ENCODE results near the gene KIAA0408.
"Not testable (repeated sequence)": the region's sequence is repeated elsewhere in the genome, so short reads cannot be mapped to it uniquely, and the experiment has no call there.

Gene KIAA0408

DNA sequence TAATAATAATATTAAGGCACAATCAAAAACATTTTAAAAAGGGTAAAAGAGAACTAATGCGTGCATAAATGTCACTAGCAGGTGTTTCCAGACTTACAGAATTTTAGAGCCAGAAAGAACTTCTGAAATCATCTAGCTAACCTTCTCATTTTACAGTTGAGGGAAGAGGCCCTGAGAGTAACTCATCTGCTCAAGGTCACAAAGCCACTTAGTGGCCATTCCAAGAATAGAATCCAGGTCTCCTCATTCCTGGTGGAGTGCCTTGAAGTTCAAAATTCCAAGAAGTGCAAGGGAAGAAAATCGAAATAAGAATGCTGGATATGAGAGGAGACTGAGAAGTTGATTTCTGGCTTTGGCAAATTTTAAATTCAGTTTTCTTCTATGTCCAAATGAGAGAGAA, 3.2 kb upstream of the KIAA0408 start:
- no peak for DNase-seq

DNA sequence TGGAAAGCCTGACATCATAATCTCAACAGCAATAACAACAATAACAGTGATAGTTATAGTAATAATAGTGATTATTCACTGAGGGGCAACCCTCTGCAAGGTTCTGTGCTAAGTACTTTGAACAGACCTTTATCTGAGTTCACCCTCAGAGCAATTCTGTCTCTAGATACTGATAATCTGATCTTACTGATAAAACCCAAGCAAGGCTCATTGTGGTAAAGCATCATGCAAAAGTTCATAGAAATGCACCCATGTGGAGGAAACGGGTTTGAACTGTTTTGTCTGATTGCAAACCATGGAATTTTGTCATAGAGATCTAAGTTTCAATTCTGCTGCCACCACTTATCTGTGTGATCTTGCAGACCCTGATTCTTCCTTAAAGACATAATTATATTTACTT, 1.3 kb upstream of the KIAA0408 start:
- no peak for DNase-seq

DNA sequence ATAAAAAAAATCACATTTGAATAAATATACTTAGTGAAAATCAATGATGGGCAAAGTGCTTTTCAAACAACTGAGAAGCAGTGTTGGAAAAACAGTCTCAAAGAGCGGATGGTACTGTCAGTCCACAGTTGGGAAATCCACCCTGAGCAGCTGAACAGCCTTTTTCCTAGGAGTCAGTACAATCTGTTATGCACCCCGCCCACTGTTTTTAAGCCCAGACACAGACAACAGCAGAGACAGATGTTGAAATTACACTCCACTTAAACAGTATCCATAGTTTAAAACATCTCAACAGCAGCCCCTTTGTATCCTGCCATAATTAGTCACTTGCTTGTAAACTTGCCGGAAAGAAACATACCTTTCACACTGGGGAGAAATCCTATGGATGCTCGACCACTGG, 372 bp downstream of the KIAA0408 start:
- peak; percentile 29 to 41 (median 31) for DNase-seq

DNA sequence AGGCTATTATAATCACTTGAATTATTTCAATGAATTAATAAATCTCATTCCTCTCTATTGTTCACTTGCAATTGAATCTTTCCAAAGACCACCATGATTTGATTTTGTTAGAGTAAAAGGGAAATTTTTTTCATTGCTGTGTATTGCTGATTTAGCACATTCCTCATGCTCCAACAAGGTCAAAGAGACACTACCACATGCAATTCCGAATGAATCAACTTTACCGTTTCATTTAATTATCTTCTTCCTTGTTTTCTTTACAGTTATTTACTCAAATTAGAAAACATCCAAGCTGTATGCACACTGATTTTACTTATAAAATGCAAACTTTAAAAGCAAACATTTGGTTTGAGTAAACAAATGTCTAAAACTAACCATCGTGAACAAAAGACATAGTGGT, 967 bp downstream of the KIAA0408 start:
- DNase-seq, result no peak

DNA sequence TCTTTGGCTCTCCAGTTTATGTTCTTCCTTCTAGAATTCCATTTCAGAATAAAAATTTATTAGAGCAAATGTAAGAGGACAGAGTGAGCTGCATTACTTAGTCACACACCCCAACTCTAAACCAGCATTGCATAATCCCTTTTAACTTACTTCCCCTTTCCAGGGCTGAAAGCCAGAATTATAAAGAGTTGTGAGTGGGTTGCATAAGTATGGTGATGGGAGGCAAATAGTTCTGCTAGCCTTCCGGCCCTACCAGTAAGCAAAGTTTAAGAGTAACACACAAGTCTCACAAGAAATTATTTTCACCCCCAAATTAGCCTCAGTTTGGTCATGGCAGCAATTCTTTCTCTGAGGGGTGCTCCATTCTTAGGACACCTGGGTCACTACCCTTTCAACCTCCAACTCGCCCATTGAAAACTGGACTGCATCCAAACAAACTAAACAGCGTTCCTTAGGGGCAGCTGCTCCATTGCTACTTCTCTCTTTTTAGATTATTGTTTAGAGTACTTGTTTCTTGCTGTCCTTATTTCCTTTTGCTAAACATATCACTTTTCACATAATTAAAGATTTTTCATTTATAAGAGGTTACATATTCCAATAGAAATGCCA, 1.6 kb downstream of the KIAA0408 start:
- DNase-seq, result peak; percentile 82 to 94 (median 93)

DNA sequence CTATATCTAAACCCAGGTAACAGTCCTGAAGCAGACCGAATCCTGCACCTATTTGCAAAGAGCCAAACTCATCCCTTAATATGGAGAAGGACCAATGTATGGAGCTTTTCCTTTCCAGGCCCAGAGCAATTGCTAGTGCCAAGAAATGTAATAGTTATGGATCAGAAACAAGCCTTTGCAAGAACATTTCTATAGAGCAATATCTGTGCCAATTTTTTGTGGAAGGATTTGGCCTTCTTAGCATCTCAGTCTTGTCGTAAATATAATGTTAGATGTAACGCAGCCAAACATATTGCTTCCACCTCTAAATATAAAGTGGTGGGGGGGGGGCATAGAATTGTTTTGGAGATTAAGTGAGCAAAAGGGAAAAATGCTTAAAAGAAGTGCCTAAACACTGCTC, 2.7 kb downstream of the KIAA0408 start:
- DNase-seq, result no peak

DNA sequence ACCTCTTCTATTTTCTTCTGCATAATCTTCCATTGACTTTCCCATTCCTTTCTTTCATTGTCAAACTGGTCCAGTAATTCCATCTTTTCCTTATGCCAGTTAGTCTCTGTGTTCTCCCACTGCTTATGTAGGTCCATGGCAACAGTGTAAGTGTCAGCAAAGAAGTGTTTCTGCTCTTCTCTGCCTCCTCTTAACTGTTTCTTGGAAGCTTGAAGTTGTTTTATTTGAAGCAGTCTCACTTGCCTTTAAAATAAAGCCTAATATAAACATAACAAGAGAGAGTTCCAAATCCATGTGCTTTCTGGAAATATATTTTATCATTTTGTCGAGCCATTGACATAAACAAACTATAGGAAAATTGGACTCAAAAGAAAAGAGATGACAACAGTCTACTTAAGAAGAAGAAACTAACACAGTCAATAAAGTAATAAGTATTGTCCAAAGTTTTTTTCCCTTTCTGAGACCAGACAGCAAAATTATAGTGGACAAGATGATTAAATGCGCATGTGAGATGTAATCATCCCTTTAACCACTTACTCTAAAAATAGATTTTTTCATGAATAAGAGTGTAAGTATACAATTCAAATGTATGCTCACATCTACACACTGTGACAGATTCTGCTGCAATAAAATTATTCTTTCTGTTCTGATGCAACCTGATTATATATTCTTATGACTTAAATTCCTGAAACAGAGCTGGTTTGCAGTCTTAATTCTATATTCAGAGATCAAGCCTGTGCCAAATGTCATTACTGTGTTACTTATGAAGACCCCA, 5.2 kb downstream of the KIAA0408 start:
- peak in 1 of 3 donors; percentile 20 for DNase-seq

DNA sequence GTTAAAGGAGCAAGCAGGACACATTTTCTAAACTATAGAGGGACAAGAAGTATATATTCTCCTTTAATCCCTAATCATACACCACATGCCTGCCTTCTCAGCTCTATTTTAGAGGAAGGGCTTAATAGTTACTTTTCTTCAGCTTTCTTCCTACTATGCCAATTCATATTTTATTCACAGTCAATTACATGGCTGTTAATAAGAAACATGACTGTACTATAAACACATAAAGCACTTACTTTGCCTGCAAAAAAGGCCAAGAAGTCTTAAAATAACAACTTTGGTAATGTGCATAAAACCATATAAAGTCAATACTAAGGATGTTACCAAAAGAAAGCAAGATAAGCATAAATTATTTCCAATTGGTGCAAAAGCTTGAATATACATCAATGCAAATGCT, 6.4 kb downstream of the KIAA0408 start:
- no peak for DNase-seq

DNA sequence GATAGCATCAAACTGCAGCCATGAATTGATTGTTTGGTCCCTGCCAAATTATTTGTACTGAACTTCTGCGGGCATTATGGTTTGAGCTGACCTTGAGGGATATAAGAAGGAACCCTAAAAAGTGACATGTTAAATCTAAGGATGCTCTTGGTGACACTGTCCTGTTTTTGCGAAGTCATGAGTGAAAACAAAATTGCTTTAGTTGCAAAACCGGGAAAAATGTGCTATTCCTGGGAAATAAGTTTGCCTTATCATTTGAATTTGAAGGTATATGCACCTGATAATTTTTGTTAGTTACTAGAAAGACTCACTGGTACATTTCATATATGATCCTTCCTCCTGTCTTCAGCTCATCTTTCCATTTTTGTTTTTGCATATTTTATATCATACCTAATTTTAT, 7.8 kb downstream of the KIAA0408 start:
- DNase-seq, result no peak

DNA sequence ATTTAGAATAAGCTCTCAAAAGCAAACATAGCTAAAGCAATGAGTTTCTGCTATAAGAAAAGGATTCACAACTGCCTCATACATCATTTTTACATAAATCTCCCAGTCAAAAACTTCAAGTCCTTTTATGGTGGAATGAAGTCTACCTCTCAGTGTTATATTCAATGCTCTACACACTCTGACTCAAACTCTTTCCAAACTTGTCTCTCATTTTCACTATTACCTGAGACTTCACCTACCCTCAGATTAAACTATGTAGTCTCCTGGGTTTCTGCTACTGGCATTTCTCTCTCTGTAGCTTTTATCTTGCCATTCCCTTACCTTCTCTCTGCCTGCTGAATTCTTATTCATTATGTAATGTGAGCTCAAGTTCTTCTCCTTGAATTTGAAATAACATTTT, 11.4 kb downstream of the KIAA0408 start:
- DNase-seq, result no peak

DNA sequence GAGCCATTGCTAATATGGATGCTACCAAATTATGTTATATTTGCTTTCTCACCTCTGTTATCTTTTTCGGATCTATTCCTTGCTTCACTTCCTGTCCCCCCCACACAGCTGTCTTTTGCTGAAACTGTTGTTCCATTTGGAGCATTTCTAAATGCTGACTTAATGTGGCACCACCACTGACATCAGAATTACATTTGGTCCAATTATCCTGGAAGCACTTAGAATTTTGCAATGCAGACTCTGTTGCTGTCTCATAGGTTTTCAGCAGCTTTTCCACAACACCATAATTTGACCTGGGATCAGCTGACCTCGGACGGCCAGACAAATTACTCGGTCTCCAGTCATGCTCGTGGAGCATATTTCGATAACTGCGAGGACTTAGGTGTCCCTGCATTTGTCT, 12.8 kb downstream of the KIAA0408 start:
- no peak for DNase-seq

DNA sequence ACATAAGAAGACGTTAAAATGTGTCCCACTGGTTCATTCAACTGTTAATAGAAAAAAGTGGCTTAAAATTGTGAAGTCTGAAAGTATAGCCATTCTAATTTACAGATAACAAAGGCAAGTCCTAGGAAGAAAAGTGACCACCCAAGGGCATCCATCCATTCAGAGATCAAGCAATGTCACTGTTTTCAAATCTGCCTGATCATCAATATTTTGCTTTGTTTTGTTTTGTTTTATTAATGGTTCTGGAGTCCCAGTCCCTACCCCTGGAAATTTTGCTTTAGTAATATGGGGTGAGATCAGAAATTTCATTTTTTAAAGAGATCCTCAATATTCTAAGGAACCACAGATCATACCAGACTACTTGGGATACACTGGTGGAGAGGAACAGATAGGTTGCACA, 17.3 kb downstream of the KIAA0408 start:
- DNase-seq, result no peak

DNA sequence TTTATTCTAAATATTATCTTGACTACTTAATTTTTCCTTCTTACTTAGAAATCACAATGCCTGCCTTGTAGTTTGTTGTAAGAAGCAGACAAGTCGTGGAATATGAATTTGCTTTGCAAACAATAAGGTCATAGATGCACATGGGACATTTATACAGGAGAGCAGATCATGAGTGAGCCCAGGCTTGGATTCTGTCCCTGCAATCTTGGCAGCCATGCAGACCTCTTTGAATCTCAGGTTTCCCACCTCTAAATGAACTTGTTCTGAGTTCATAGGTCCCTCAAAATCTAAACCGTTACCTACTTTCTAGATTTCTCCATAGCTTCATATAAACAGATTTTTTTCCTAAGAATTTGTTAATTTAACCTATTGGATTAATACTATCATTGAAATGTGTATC, 19.5 kb downstream of the KIAA0408 start:
- DNase-seq, result no peak

DNA sequence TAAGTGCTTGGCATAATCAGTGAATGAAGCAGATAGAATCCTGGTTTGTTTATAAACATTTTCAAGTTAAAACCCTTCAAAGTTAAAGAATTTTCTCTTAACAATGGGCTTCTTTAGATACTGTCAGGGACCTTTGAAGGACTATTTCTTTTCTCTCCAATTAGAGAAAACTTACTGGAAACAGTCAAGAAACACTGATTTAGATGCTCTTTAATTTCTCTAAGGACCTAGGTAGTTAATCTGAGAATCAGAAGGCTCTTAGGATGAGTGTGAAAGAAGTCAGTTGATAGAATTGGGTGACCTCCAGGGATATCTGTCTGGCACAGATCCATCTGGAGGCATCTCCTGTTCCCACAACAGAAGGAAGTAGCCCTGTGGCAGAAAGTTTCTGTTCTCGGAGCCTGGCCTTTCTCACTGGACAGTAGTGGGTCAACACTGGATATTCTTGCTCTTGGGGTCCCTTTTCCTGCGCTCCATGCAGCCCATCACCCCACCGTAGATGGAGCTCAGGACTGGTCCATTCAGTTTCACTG, 22.5 kb downstream of the KIAA0408 start:
- DNase-seq, result no peak

DNA sequence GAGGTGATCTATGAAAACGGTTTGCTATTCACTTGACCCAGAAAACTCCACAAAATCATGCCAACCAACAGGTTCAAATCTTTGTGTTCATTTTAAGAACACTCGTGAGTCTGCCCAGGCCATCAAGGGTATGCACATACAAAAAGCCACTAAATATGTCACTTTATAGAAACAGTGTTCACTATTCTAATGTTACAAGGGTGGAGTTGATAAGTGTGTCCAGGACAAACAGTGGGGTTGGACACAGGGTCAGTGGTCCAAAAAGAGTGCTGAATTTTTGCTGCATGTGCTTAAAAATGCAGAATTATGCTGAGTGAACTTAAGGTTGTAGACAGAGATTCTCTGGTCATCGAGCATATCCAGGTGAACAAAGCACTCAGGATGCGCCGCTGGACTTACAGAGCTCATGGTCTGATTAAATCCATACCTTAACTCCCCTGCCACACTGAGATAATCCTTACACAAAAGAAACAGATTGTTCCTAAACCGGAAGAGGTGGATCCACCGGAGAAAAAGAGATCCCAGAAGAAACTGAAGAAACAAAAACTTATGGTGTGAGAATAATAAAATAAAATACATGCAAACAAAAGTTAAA, 23.5 kb downstream of the KIAA0408 start:
- DNase-seq, result no peak

DNA sequence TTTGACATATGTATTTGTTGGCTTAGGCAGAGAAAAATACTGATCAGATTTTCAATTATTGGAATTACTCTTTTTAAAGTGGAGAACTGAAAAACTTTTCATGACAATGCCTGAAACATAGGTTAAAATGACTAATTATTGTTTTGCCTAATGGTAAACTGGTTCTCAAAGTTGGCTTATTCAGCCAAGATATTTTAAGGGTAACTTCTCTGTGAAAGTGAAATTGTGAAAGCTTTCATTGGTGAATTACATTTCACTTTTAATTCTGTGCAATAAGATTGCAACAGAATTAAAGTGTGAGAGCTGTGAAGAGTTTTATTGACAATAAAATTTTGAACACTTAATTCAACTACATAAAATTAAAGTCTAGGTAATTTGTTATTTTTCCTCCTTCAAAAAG, 24.5 kb downstream of the KIAA0408 start:
- no peak for DNase-seq

DNA sequence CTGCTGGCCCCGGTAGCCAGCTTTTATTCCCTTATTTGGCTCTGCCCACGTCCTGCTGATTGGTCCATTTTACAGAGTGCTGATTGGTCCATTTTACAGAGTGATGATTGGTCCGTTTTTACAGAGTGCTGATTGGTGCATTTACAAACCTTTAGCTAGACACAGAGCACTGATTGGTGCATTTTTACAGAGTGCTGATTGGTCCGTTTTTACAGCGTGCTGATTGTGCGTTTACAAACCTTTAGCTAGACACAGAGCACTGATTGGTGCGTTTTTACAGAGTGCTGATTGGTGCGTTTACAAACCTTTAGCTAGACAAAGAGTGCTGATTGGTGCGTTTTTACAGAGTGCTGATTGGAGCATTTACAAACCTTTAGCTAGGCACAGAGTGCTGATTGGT, 30.6 kb downstream of the KIAA0408 start:
- DNase-seq, result not testable (repeated sequence)

DNA sequence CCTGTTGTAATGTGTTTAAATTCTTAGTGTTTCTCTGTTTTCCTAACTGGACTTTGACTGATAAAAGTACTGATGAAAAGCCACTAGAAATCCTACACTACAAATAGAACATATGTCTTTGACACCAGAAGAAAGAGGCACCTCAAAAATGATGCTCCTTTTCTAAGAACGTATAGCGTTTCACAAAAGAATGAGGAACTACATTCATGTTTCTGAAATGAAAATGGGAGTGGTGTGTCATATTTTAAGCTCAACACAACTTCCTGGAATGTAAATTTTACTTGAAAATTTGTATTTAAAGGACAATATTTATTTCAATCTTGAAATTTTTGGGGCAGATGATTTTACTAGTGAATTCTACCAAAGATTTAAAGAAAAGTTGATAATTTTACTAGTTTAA, 35.3 kb downstream of the KIAA0408 start:
- peak; percentile 18 to 62 (median 61) for DNase-seq

DNA sequence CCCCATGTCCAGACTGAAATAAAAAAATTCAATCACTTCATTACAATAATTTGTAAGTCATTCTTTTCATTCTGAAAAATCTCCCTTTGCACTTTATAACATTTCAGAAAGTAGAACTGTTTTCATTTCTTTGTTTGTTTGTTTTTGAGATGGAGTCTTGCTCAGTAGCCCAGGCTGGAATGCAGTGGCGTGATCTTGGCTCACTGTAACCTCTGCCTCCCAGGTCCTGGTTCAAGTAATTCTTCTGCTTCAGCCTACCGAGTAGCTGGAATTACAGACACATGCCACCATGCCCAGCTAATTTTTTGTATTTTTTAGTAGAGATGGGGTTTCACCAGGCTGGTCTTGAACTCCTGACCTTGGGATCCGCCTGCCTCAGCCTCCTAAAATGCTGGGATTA, 38.0 kb downstream of the KIAA0408 start:
- DNase-seq, result not testable (repeated sequence)

DNA sequence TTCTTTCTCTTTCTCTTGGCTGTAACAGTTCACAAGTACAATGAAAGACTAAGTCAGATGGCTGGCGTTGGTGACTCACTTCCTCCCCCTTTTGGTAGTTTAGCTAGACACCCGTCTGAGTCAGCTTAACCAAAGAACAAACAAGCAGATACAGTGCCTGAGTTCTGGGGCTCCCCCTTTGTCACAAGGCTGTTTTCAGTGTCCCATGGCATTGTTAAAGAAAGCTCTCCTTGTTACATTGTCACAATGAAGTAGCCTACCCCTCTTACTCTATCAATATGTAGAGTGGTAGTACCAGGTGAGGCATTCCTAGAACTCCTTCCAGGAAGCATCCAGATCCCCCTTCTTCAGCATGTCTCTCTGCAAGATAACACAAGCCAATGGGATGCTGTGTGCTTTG, 38.6 kb downstream of the KIAA0408 start:
- peak; percentile 90 to 98 (median 97) for DNase-seq

DNA sequence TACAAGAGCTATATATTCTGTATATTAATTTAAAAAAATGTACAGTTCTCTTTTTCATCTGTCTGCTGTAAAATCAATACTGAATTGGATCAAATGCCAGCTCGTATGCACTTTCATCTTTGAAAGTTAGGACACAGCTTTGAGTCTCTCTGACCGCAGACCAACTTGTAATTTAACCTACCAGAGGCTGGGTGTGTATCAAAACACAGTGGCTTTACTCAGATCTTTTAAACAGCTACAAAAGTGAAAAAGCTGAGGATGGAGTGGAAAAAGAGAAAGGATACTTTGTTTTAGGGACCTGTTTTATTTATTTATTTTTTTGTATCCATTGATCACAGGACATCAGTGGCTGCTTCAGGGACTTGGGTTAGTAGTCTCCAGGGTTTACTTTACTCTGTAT, 44.1 kb downstream of the KIAA0408 start:
- DNase-seq, result no peak

DNA sequence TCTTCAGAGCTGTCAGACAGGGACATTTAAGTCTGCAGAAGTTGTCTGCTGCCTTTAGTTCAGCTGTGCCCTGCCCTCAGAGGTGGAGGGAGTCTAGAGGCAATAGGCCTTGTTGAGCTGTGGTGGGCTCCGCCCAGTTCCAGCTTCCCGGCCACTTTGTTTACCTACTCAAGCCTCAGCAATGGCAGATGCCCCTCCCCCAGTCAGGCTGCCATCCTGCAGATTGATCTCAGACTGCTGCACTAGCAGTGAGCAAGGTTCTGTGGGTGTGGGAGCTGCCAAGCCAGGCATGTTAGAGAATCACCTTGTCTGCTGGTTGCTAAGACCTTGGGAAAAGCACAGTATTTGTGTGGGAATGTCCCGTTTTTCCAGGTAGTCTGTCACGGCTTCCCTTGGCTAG, 46.1 kb downstream of the KIAA0408 start:
- DNase-seq, result not testable (repeated sequence)

DNA sequence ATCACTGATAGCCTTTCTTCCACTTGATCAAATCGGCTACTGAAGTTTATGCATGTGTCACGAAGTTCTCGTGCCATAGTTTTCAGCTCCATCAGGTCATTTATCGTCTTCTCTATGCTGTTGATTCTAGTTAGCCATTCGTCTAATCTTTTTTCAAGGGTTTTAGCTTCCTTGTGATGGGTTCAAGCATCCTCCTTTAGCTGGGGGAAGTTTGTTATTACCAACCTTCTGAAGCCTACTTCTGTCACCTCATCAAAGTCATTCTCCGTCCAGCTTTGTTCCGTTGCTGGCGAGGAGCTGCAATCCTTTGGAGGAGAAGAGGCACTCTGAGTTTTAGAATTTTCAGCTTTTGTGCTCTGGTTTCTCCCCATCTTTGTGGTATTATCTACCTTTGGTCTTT, 47.2 kb downstream of the KIAA0408 start:
- DNase-seq, result not testable (repeated sequence)

Data from suppressor macrophage treated with lipopolysaccharide for 1 hour (primary cell).